ENCODE data around the gene PEX14.

PEX14 gene

DNA sequence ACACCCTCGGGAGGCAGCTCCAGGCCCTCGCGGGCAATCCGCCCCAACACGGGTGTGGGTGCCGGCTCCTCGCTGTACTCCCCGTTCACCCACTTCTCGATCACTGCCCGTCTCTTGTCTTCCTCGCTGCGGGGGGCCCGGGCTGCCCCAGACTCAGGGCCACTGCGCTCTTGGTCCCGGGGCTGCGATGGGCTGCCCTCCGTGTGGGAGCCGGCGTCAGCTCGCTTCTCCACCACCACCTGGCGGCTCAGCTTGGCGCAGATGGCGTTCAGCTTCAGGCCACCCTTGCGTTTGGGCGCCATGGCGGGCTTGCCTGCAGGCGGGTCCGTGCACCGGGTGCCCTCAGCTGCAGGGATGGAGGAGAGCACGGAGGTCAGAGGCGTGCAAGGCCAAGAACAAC is 190.5 kb downstream of the PEX14 start:
- Histone ChIP-seq H3K9ac (ENCODE audit: low read depth, low read length) (no peak overlapping the region), H3K27me3 (ENCODE audit: control insufficient read depth, insufficient read depth, low read length) (no peaks in the 10 kb centered on the region), H3K4me1 (ENCODE audit: control insufficient read depth, insufficient read depth, low read length) (no peaks in the 10 kb centered on the region; the same call in 1 of the 2 replicates), H3K4me3 (ENCODE audit: low read depth, low read length) (no peak overlapping the region), H3K27ac (ENCODE audit: low read depth, low read length) (no peak overlapping the region), H3K9me3 (ENCODE audit: control insufficient read depth, insufficient read depth, low read length) (no peaks in the 10 kb centered on the region), H3K36me3 (ENCODE audit: control insufficient read depth, insufficient read depth, low read length) (no peaks in the 10 kb centered on the region)

DNA sequence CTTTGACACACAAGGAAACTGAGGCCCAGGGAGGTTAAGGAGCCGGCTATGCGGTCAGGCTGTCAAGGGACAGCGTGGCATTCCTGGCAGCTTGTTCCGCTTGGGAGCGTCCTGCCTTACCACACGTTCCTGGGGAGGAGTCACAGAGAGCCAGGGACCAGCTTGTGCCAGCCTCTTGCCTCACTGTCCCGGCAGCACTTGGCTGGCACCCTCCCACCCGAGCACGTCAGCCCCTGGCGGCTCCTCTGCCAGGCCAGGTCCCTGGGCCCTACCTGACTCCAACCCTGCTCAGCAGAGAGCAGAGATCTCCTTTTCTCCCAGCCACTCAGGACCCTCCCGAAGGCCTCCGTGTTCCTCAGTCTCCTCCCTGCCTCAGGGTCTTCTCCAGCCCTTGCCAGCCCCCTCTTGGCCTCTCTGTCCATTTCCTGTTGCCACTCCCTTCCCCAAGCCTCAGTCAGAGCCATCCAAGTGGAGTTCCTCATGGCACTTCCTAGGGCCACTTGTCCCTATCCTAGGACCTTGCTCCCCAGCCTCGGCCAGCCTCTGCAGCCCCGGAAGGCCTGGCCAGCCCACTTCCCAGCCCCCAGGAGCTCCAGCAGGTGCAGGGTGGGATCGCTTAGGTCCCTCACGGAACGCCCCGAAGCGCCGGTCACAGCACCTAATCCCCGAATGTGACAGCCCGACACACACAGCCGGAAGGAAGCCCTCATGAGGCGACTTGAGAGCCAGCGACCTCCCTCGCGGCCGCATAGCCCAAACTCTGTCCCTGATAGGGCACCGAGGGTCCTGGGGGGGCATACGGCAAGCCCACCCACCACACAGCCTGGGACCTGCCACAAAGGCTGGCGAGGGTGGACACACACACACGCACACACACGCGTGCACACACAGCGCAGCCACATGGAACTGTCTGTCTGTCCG is 191.4 kb downstream of the PEX14 start:
- Histone ChIP-seq H3K4me1 (ENCODE audit: control insufficient read depth, insufficient read depth, low read length) (no peaks in the 10 kb centered on the region; the same call in 1 of the 2 replicates), H3K27ac (ENCODE audit: low read depth, low read length) (no peak overlapping the region), H3K36me3 (ENCODE audit: control insufficient read depth, insufficient read depth, low read length) (no peaks in the 10 kb centered on the region)

DNA sequence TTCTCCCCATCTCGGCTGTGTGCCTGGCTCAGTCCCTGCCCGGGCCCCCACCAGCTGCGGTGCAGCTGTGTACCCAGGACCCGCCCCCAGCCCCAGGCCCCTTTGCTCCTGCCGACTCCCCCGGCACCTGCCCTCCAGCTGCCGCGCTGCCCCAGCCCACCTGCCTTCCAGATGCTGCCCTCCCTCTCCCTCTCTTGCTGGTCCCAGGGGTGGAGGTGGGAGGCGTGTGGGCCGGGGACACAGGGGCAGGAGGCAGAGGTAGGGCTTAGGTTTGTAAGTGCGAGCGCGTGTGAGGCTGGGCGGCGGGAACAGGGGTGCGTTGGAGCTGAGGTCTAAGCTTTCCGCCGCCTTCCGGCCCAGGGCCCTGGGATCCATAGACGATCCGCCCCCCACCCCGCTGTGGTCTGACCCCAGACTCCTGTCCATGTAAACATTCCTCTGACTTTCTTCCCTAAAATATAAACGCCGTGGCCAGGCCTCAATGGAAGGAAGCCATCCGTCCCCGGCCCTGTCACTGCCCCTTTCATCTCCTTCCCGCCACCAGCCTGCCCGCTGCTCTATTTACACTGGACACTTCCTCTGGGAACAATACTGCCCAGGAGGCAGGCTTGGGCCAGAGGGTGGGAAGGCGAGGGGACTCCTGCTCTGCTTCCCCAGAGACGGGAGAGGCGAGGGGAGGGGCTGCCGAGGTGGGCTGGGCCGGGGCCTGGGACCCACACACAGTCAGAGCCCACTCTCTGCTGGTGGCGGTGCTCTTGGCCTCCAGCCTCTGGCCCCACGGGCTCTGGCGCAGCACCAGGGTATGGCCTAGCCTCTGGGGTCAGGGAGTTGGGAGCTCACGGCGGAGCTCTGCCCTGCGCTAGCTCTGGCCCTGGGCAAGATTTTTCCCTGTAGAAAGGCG is 193.4 kb downstream of the PEX14 start:
- Histone ChIP-seq H3K4me1 (ENCODE audit: control insufficient read depth, insufficient read depth, low read length) (no peaks in the 10 kb centered on the region; the same call in 1 of the 2 replicates), H3K4me3 (ENCODE audit: low read depth, low read length) (no peak overlapping the region), H3K36me3 (ENCODE audit: control insufficient read depth, insufficient read depth, low read length) (no peaks in the 10 kb centered on the region), H3K27ac (ENCODE audit: low read depth, low read length) (no peak overlapping the region), H3K9ac (ENCODE audit: low read depth, low read length) (no peak overlapping the region), H3K9me3 (ENCODE audit: control insufficient read depth, insufficient read depth, low read length) (no peaks in the 10 kb centered on the region), H3K27me3 (ENCODE audit: control insufficient read depth, insufficient read depth, low read length) (no peaks in the 10 kb centered on the region)

More for the DNA sequence above, 191.4 kb downstream of the PEX14 start:
- Histone ChIP-seq H3K9me3 (ENCODE audit: control insufficient read depth, insufficient read depth, low read length) (no peaks in the 10 kb centered on the region), H3K9ac (ENCODE audit: low read depth, low read length) (no peak overlapping the region), H3K27me3 (ENCODE audit: control insufficient read depth, insufficient read depth, low read length) (no peaks in the 10 kb centered on the region), H3K4me3 (ENCODE audit: low read depth, low read length) (no peak overlapping the region)

DNA sequence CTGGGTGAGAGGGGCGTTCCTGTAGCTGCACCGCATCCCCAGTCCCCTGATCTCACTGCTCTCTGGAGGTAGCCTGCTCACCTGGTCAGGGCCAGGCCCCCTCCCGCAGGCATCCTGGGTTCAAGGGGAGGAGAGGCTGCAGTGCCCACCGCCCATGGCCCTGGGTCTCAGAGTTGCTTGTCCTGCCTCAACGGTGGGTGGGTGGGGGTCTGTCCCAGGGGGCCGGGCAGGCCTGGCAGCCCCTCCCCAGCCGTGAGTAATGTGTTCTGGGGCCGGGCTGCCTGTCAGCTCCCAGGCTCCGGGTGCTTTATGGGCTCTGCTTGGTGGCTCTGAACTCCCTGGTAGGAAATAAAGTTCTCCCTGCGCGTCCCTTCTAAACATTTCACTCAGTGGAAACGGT is 194.8 kb downstream of the PEX14 start:
- Histone ChIP-seq H3K4me3 (ENCODE audit: low read depth, low read length) (no peak overlapping the region), H3K9ac (ENCODE audit: low read depth, low read length) (no peak overlapping the region), H3K27ac (ENCODE audit: low read depth, low read length) (no peak overlapping the region), H3K27me3 (ENCODE audit: control insufficient read depth, insufficient read depth, low read length) (no peaks in the 10 kb centered on the region), H3K9me3 (ENCODE audit: control insufficient read depth, insufficient read depth, low read length) (no peaks in the 10 kb centered on the region), H3K36me3 (ENCODE audit: control insufficient read depth, insufficient read depth, low read length) (no peaks in the 10 kb centered on the region), H3K4me1 (ENCODE audit: control insufficient read depth, insufficient read depth, low read length) (no peaks in the 10 kb centered on the region; the same call in 1 of the 2 replicates)

DNA sequence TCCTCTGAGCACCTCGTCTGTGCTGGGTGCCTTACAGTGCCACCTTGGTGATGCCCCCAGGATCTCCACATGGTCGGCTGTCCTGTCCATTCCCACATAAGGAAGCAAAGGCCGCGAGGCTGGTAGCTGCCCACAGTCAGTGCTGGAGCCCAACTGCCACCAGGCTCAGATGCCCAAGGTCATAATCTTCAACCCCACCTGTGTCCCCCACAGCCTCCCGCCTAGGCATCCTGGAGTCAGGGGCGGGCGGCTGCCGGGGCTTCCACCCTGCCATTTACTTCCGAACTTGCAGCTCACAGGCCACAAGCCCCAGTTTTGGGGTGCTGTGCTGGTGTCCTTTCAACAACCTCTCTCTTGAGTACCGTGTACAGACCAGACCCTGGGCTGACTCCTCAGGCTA is 195.4 kb downstream of the PEX14 start:
- Histone ChIP-seq H3K27ac (ENCODE audit: low read depth, low read length) (no peak overlapping the region), H3K36me3 (ENCODE audit: control insufficient read depth, insufficient read depth, low read length) (no peaks in the 10 kb centered on the region), H3K27me3 (ENCODE audit: control insufficient read depth, insufficient read depth, low read length) (no peaks in the 10 kb centered on the region), H3K9ac (ENCODE audit: low read depth, low read length) (no peak overlapping the region), H3K4me1 (ENCODE audit: control insufficient read depth, insufficient read depth, low read length) (no peaks in the 10 kb centered on the region; the same call in 1 of the 2 replicates), H3K4me3 (ENCODE audit: low read depth, low read length) (no peak overlapping the region), H3K9me3 (ENCODE audit: control insufficient read depth, insufficient read depth, low read length) (no peaks in the 10 kb centered on the region)

DNA sequence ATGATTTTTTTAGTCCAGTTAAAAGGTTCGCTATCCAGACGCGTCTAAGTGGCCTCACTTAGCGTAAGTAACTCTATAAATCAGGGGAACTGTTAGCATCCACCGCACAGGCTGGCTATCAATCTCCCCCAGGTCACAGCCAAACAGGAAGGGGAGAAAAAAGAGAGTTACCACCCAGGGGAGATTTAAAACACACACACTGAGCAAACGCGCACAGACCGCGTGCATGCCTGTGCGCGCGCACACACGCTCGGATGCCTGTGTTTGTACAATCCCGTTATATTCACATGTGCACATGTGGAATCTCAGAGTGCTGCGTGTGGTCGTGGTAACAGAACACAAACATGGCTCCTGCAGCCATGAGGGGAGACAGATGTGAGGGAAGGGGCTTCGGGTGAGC is 196.3 kb downstream of the PEX14 start:
- Histone ChIP-seq H3K4me3 (ENCODE audit: low read depth, low read length) (no peak overlapping the region), H3K27ac (ENCODE audit: low read depth, low read length) (no peak overlapping the region), H3K9ac (ENCODE audit: low read depth, low read length) (no peak overlapping the region), H3K9me3 (ENCODE audit: control insufficient read depth, insufficient read depth, low read length) (no peaks in the 10 kb centered on the region), H3K36me3 (ENCODE audit: control insufficient read depth, insufficient read depth, low read length) (no peaks in the 10 kb centered on the region), H3K4me1 (ENCODE audit: control insufficient read depth, insufficient read depth, low read length) (no peaks in the 10 kb centered on the region; the same call in 1 of the 2 replicates), H3K27me3 (ENCODE audit: control insufficient read depth, insufficient read depth, low read length) (no peaks in the 10 kb centered on the region)

DNA sequence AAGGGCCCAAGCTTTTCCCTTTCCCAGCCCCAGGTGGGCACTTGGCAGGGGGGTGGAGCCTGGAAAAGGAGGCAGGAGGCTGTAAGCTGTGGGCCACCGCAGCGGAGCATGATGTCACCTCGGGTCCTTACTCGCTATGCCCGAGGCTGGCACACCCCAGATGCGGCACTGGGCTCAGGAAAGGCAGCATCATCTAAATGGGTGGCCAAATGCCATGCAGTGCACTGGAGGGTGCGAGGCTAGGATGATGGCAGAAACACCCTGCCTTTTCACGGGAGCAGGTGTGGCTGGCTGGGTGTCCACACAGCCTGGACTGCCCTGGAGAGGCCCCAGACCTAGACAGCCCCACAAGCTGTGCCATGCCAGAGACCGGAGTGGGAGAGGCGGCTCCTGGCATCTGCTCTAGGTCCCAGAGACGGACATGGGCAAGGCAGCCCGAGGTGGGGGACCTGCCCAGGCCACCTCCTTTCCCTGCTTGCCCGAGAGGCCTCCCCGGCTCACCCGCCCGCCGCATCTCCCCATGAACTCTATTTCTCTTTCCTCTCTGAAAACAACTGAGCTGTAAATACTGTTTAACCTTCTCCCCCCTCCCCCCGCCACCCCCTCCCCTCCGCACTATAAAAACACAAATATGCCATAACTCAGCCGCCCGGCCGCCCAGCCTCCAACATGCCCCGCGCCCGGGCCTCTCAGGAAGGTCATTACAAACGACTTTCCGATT is 197.0 kb downstream of the PEX14 start:
- H3K4me1 ChIP-seq (ENCODE audit: control insufficient read depth, insufficient read depth, low read length): peaks cover 5% of the 10 kb centered on the region; the same call in 1 of the 2 replicates
- H3K27ac ChIP-seq (ENCODE audit: low read depth, low read length): no peak overlapping the region
- H3K9me3 ChIP-seq (ENCODE audit: control insufficient read depth, insufficient read depth, low read length): no peaks in the 10 kb centered on the region
- H3K36me3 ChIP-seq (ENCODE audit: control insufficient read depth, insufficient read depth, low read length): no peaks in the 10 kb centered on the region
- H3K27me3 ChIP-seq (ENCODE audit: control insufficient read depth, insufficient read depth, low read length): no peaks in the 10 kb centered on the region
- H3K9ac ChIP-seq (ENCODE audit: low read depth, low read length): no peak overlapping the region
- no peak overlapping the region for H3K4me3 ChIP-seq (ENCODE audit: low read depth, low read length)

DNA sequence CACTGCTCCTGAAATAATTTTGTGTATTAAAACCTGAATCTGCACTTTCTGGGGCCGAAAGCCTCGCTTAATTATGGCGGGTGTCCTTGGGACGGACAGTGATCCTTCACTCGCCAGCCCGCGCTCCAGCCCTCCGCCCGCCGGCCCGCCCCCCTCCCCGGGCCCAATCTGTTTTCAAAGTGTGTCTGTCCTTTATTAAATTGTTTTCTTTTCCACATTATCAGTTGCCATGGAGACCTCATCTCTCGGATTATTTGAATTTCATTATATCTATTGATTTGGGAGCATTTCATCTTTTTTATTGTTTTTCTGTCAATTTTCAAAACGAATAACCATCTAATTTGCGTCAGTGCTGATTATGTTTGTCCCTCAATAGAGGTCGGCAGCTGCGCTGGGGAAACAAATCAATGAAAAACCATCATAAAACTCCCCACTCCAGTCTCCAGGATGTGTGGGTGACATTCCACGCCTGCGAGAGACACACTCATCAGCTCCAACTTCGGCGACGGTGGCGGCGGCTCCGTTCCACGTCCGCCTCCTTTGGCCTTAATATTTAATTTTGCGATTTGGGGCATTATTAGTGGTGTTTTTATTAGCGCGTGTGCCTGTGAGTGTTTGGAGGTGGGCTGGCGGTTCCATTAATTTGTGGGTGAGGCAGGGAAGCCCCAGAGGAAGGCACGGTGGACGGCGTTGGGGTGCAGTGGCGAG is 197.7 kb downstream of the PEX14 start:
- no peak overlapping the region for H3K9ac ChIP-seq (ENCODE audit: low read depth, low read length)
- H3K27me3 ChIP-seq (ENCODE audit: control insufficient read depth, insufficient read depth, low read length): no peaks in the 10 kb centered on the region
- no peaks in the 10 kb centered on the region for H3K36me3 ChIP-seq (ENCODE audit: control insufficient read depth, insufficient read depth, low read length)
- H3K4me1 ChIP-seq (ENCODE audit: control insufficient read depth, insufficient read depth, low read length): peaks cover 10% of the 10 kb centered on the region; the same call in 1 of the 2 replicates
- no peaks in the 10 kb centered on the region for H3K9me3 ChIP-seq (ENCODE audit: control insufficient read depth, insufficient read depth, low read length)
- no peak overlapping the region for H3K4me3 ChIP-seq (ENCODE audit: low read depth, low read length)
- no peak overlapping the region for H3K27ac ChIP-seq (ENCODE audit: low read depth, low read length)

DNA sequence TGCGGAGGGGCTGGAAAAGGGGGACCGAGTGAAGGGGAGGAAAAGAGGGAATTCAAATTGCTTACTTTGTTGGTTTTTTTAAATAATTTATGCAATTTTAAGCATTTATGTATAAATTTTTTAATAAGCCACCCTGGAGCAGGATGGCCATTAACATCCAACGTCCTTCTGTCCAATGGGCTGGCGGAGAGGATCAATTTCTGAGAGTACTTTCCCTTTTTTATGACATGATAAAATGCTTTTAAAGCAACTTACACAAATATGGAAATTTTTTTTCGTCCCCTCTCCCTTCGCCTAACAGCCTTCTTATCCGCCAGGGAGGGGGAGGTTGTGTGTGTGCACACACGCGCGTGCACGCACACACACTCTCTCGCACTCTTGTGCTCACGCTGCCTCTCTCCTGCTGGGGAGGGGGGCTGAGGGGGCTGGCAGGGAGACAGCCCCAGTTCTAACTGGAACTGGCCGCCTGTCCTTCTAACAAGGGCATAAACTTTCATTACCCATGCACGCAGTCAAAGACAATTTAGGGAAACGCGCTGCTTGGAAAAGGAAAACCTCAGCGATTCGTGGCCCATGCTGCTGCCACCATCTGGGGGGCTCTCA is 198.5 kb downstream of the PEX14 start:
- no peak overlapping the region for H3K9ac ChIP-seq (ENCODE audit: low read depth, low read length)
- H3K4me3 ChIP-seq (ENCODE audit: low read depth, low read length): no peak overlapping the region
- H3K36me3 ChIP-seq (ENCODE audit: control insufficient read depth, insufficient read depth, low read length): no peaks in the 10 kb centered on the region
- H3K4me1 ChIP-seq (ENCODE audit: control insufficient read depth, insufficient read depth, low read length): peaks cover 16% of the 10 kb centered on the region; the same call in 1 of the 2 replicates
- H3K27ac ChIP-seq (ENCODE audit: low read depth, low read length): no peak overlapping the region
- H3K27me3 ChIP-seq (ENCODE audit: control insufficient read depth, insufficient read depth, low read length): no peaks in the 10 kb centered on the region
- no peaks in the 10 kb centered on the region for H3K9me3 ChIP-seq (ENCODE audit: control insufficient read depth, insufficient read depth, low read length)

DNA sequence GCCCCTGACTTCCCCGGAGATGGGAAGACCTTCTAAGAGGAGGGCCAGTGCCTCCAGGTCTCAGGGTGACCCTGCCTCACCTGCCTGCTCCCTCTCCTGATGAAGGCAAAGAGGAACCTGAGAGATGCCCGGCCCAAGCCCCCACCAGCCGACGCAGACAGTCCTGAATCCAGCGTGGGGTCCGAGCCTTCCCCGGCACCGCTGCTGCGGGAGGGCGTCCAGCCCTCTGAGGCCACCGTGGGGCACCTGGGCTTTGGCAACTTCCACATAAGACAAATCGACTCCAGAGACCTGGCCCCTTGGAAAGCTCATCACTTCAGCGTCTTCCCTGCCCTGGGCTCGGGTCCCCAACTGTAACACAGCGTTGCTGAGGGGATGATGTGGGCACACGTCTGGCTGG is 199.5 kb downstream of the PEX14 start:
- H3K4me1 ChIP-seq (ENCODE audit: control insufficient read depth, insufficient read depth, low read length): peaks cover 23% of the 10 kb centered on the region
- no peak overlapping the region for H3K27ac ChIP-seq (ENCODE audit: low read depth, low read length)
- H3K9me3 ChIP-seq (ENCODE audit: control insufficient read depth, insufficient read depth, low read length): no peaks in the 10 kb centered on the region
- no peak overlapping the region for H3K9ac ChIP-seq (ENCODE audit: low read depth, low read length)
- H3K27me3 ChIP-seq (ENCODE audit: control insufficient read depth, insufficient read depth, low read length): no peaks in the 10 kb centered on the region
- no peaks in the 10 kb centered on the region for H3K36me3 ChIP-seq (ENCODE audit: control insufficient read depth, insufficient read depth, low read length)
- no peak overlapping the region for H3K4me3 ChIP-seq (ENCODE audit: low read depth, low read length)
